HG02610 (cell line): ENCODE results near the gene SLC26A1.
"Not testable (repeated sequence)": the region's sequence is repeated elsewhere in the genome, so short reads cannot be mapped to it uniquely, and the experiment has no call there.

Source experiments
- ATAC-seq: cut with Tn5 transposase; IDR thresholded peaks from one replicate; pipeline ENCODE4 v1.9.1; 2021; ENCODE audit warnings: mild to moderate bottlenecking, moderate library complexity; ENCODE audit not compliant: unreplicated experiment

The SLC26A1 gene

GRCh38 chr4:999882-1000425, 6.8 kb upstream of the SLC26A1 start:
- ATAC-seq, result no peak

- ATAC-seq, result not testable (repeated sequence)
Measured at GRCh38 chr4:999240-999863, 6.1 kb upstream of the SLC26A1 start.

GRCh38 chr4:998096-998691, 5.0 kb upstream of the SLC26A1 start:
- no peak for ATAC-seq

- ATAC-seq, result no peak
Measured at GRCh38 chr4:997375-998071, 4.3 kb upstream of the SLC26A1 start.

GRCh38 chr4:996997-997374, 3.8 kb upstream of the SLC26A1 start:
- ATAC-seq, result no peak

- no peak for ATAC-seq
Measured at GRCh38 chr4:996030-996996, 3.1 kb upstream of the SLC26A1 start.

- ATAC-seq, result no peak
Measured at GRCh38 chr4:995311-996026, 2.3 kb upstream of the SLC26A1 start.

- ATAC-seq, result no peak
Measured at GRCh38 chr4:992297-993110, 700 bp downstream of the SLC26A1 start.

- no peak for ATAC-seq
Measured at GRCh38 chr4:991451-992296, 1.5 kb downstream of the SLC26A1 start.

- ATAC-seq, result no peak
Measured at GRCh38 chr4:990746-991367, 2.3 kb downstream of the SLC26A1 start.

GRCh38 chr4:989722-990471, 3.3 kb downstream of the SLC26A1 start:
- no peak for ATAC-seq

GRCh38 chr4:988726-989721, 4.2 kb downstream of the SLC26A1 start:
- ATAC-seq, result no peak

GRCh38 chr4:987624-988513, 5.3 kb downstream of the SLC26A1 start:
- ATAC-seq, result no peak

GRCh38 chr4:986879-987623, 6.2 kb downstream of the SLC26A1 start, which contains the start of gene IDUA:
Gene IDUA (plus strand): TSS chr4:987044. CDS start chr4:987085, 41 bp downstream.
- ATAC-seq, result peak; percentile 66
